ENCODE data around the gene MAPKAP1. TPM values are rescaled to one million over a fixed set of nuclear protein-coding genes. Genes with fewer than 3 reads are reported as not detected.

The MAPKAP1 gene
- polyA plus RNA-seq, 3 donors, result 39.9 to 57.5 (median 44.1) TPM

- H3K27ac Mint-ChIP-seq, result peak overlapping the region; percentile 98 to 100 (median 100)
- intact Hi-C loops (cut with micrococcal nuclease), result loop anchor here (5.0 to 10.0 kb wide), 3 partner anchors 54 to 97 kb away; partner anchors contain the start of genes MAPKAP1 (in 2 of the 2) and PBX3 (in 1 of the 2)
- peaks cover 0 to 2% (median 0%) of the 10 kb centered on the region in 3 donors for H3K27me3 Mint-ChIP-seq (ENCODE audit: low read depth in 3 of 3)
- H3K9me3 Mint-ChIP-seq, result no peaks in the 10 kb centered on the region
- no peaks in the 10 kb centered on the region for H3K27me3 ChIP-seq (ENCODE audit: control insufficient read depth in 2 of 2, insufficient read depth in 2 of 2, low read length in 2 of 2)
- H3K36me3 ChIP-seq (replicated peaks in 1 of 2; ENCODE audit: control insufficient read depth in 1 of 2, insufficient read depth in 2 of 2, low read length in 2 of 2), result no peaks in the 10 kb centered on the region
- H3K4me1 ChIP-seq (ENCODE audit: control insufficient read depth in 1 of 2, insufficient read depth in 2 of 2, low read length in 2 of 2), result peaks cover 67 to 76% of the 10 kb centered on the region in 2 donors
- H3K9ac ChIP-seq (ENCODE audit: insufficient read depth, low read length, poor library complexity, severe bottlenecking), result peak overlapping the region; percentile 88
- peak overlapping the region; percentile 2 to 38 (median 29) for H3K4me3 ChIP-seq (replicated peaks in 1 of 3; ENCODE audit: low read depth in 2 of 3, low read length in 3 of 3)
- H3K27ac ChIP-seq (ENCODE audit: low read depth in 1 of 2, low read length in 2 of 2), result peak overlapping the region; percentile 81 to 100
- no peaks in the 10 kb centered on the region for H3K9me3 ChIP-seq (replicated peaks in 1 of 2; ENCODE audit: control insufficient read depth in 1 of 2, insufficient read depth in 1 of 2, low read length in 2 of 2)
- H3K79me2 ChIP-seq (ENCODE audit: insufficient read depth, low read length), result peaks cover 30% of the 10 kb centered on the region
- WGBS (ENCODE audit: insufficient coverage), result 0% methylated on average over 3 of the region's 3 CpGs
- DNase-seq, result peak; percentile 90 to 96 (median 94)
- TF ChIP-seq CTCF (IDR thresholded peaks at IDR 0.05), result no peak
- peak overlapping the region; percentile 32 for H2AFZ ChIP-seq (ENCODE audit: insufficient read depth, low read depth, low read length, poor library complexity, severe bottlenecking)
- H3K4me2 ChIP-seq (replicated peaks; ENCODE audit: extremely low read depth, low read length, poor library complexity, severe bottlenecking), result peak overlapping the region; percentile 59
- H4K20me1 ChIP-seq (ENCODE audit: insufficient read depth, low read length), result no peaks in the 10 kb centered on the region
- H3K4me1 Mint-ChIP-seq, result peaks cover 74% of the 10 kb centered on the region
- peaks cover 23 to 28% of the 10 kb centered on the region in 2 donors for H3K36me3 Mint-ChIP-seq
- H3K4me3 Mint-ChIP-seq, result peak overlapping the region; percentile 68 to 93
These were observed 56.7 kb downstream of the MAPKAP1 start for GRCh38 chr9:125650271-125650737.

- H3K79me2 ChIP-seq (ENCODE audit: insufficient read depth, low read length), result peaks cover 35% of the 10 kb centered on the region
- intact Hi-C loops (cut with micrococcal nuclease), result loop anchor here (2.0 to 10.0 kb wide), 4 partner anchors 17 to 97 kb away; partner anchors contain the start of genes MAPKAP1 (in 2 of the 2) and PBX3 (in 2 of the 2)
- H3K36me3 ChIP-seq (replicated peaks in 1 of 2; ENCODE audit: control insufficient read depth in 1 of 2, insufficient read depth in 2 of 2, low read length in 2 of 2), result no peaks in the 10 kb centered on the region
- Mint-ChIP-seq H3K36me3 (peaks cover 23 to 33% of the 10 kb centered on the region in 2 donors), H3K27me3 (ENCODE audit: low read depth in 3 of 3) (peaks cover 0 to 2% (median 0%) of the 10 kb centered on the region in 3 donors), H3K4me3 (peak overlapping the region; percentile 68 to 93), H3K27ac (peak overlapping the region; percentile 98 to 100 (median 100)), H3K4me1 (peaks cover 78% of the 10 kb centered on the region), H3K9me3 (no peaks in the 10 kb centered on the region)
- H3K27ac ChIP-seq (ENCODE audit: low read depth in 1 of 2, low read length in 2 of 2), result peak overlapping the region; percentile 81 to 100
- peak overlapping the region; percentile 59 for H3K4me2 ChIP-seq (replicated peaks; ENCODE audit: extremely low read depth, low read length, poor library complexity, severe bottlenecking)
- no peaks in the 10 kb centered on the region for H4K20me1 ChIP-seq (ENCODE audit: insufficient read depth, low read length)
- no peaks in the 10 kb centered on the region for H3K27me3 ChIP-seq (ENCODE audit: control insufficient read depth in 2 of 2, insufficient read depth in 2 of 2, low read length in 2 of 2)
- no peaks in the 10 kb centered on the region for H3K9me3 ChIP-seq (replicated peaks in 1 of 2; ENCODE audit: control insufficient read depth in 1 of 2, insufficient read depth in 1 of 2, low read length in 2 of 2)
- peaks cover 68 to 76% of the 10 kb centered on the region in 2 donors for H3K4me1 ChIP-seq (ENCODE audit: control insufficient read depth in 1 of 2, insufficient read depth in 2 of 2, low read length in 2 of 2)
- WGBS (ENCODE audit: insufficient coverage), result 90% methylated on average over 3 of the region's 4 CpGs
- peak overlapping the region; percentile 88 for H3K9ac ChIP-seq (ENCODE audit: insufficient read depth, low read length, poor library complexity, severe bottlenecking)
- no peak overlapping the region for H2AFZ ChIP-seq (ENCODE audit: insufficient read depth, low read depth, low read length, poor library complexity, severe bottlenecking)
- TF ChIP-seq CTCF (IDR thresholded peaks at IDR 0.05), result no peak
- peak overlapping the region; percentile 2 to 38 (median 29) for H3K4me3 ChIP-seq (replicated peaks in 1 of 3; ENCODE audit: low read depth in 2 of 3, low read length in 3 of 3)
- DNase-seq, result no peak
These were observed 57.2 kb downstream of the MAPKAP1 start for GRCh38 chr9:125649826-125650225.
